SK-N-SH treated with all-trans-retinoic acid at 6 μM for 48 hours (cell line): ENCODE measurements around the gene SOX8.

Experiments used
- ATAC-seq: fragments of 200-7000 bp; cut with Tn5 transposase; 3 replicates; pipeline ENCODE4 v1.9.1; 2020; ENCODE audit warnings: mild to moderate bottlenecking, moderate library complexity
- ARNTL ChIP-seq: fragments of 450-650 bp; formaldehyde crosslinking; IDR thresholded peaks from 2 replicates; pipeline ENCODE4 v1.5.0; 2020; ENCODE audit warnings: low read depth, mild to moderate bottlenecking, moderate library complexity, borderline replicate concordance
- BACH2 ChIP-seq: fragments of 250-450 bp; sonication (Bioruptor Pico); IDR thresholded peaks from 2 replicates; pipeline ENCODE4 v1.9.0; 2021; ENCODE audit warnings: mild to moderate bottlenecking, borderline replicate concordance
- CSDC2 ChIP-seq: fragments of 250-450 bp; sonication (Bioruptor Pico); IDR thresholded peaks from 2 replicates; pipeline ENCODE4 v1.5.0; 2020; ENCODE audit warnings: mild to moderate bottlenecking, moderate library complexity
- ESRRG ChIP-seq: fragments of 250-450 bp; sonication (Bioruptor Pico); IDR thresholded peaks from 2 replicates; pipeline ENCODE4 v1.6.1; 2021; ENCODE audit warnings: mild to moderate bottlenecking
- GLIS3 ChIP-seq: fragments of 250-450 bp; sonication (Bioruptor Pico); IDR thresholded peaks from 2 replicates; pipeline ENCODE4 v1.5.0; 2020; ENCODE audit warnings: mild to moderate bottlenecking, moderate library complexity
- ISL1 ChIP-seq: fragments of 250-450 bp; sonication (Bioruptor Pico); IDR thresholded peaks from 2 replicates; pipeline ENCODE4 v2.1.2; 2022; ENCODE audit warnings: mild to moderate bottlenecking, moderate library complexity
- OSR1 ChIP-seq: fragments of 250-450 bp; sonication (Bioruptor Pico); IDR thresholded peaks from 2 replicates; pipeline ENCODE4 v1.8.0; 2022; ENCODE audit warnings: moderate library complexity, mild to moderate bottlenecking, inconsistent platforms
- PPARA ChIP-seq: fragments of 250-450 bp; sonication (Bioruptor Pico); IDR thresholded peaks from 2 replicates; pipeline ENCODE4 v1.5.0; 2020; ENCODE audit warnings: mild to moderate bottlenecking, borderline replicate concordance
- RARB ChIP-seq: fragments of 250-450 bp; sonication (Bioruptor Pico); IDR thresholded peaks from 2 replicates; pipeline ENCODE4 v1.8.0; 2021; ENCODE audit warnings: mild to moderate bottlenecking, moderate library complexity
- SNAI2 ChIP-seq: fragments of 250-450 bp; sonication (Bioruptor Pico); IDR thresholded peaks from 2 replicates; pipeline ENCODE4 v1.5.0; 2020; ENCODE audit warnings: mild to moderate bottlenecking, moderate library complexity
- TCF4 ChIP-seq: fragments of 250-450 bp; sonication (Bioruptor Pico); IDR thresholded peaks from 2 replicates; pipeline ENCODE4 v1.8.0; 2021; ENCODE audit warnings: mild to moderate bottlenecking, moderate library complexity, borderline replicate concordance
- TOX ChIP-seq: fragments of 250-450 bp; sonication (Bioruptor Pico); IDR thresholded peaks from 2 replicates; pipeline ENCODE4 v1.8.0; 2021; ENCODE audit warnings: mild to moderate bottlenecking, moderate library complexity, borderline replicate concordance
- ZC3H10 ChIP-seq: fragments of 250-450 bp; sonication (Bioruptor Pico); IDR thresholded peaks from 2 replicates; pipeline ENCODE4 v1.5.1; 2021; ENCODE audit warnings: mild to moderate bottlenecking, moderate library complexity
- ZFP3 ChIP-seq: fragments of 250-450 bp; sonication (Bioruptor Pico); IDR thresholded peaks from 2 replicates; pipeline ENCODE4 v1.5.0; 2020; ENCODE audit warnings: mild to moderate bottlenecking, moderate library complexity
- ZFP30 ChIP-seq: fragments of 450-650 bp; formaldehyde crosslinking; IDR thresholded peaks from 2 replicates; pipeline ENCODE4 v1.5.0; 2022; ENCODE audit warnings: mild to moderate bottlenecking, moderate library complexity
- ZNF565 ChIP-seq: fragments of 450-650 bp; formaldehyde crosslinking; conservative IDR thresholded peaks from 2 replicates; pipeline ENCODE4 v1.5.0; 2020; ENCODE audit warnings: low read depth, mild to moderate bottlenecking, moderate library complexity
- ZNF70 ChIP-seq: fragments of 450-650 bp; formaldehyde crosslinking; IDR thresholded peaks from 2 replicates; pipeline ENCODE4 v1.5.0; 2020; ENCODE audit warnings: mild to moderate bottlenecking, moderate library complexity
- ZNF8 ChIP-seq: fragments of 450-650 bp; formaldehyde crosslinking; IDR thresholded peaks from 2 replicates; pipeline ENCODE4 v1.5.0; 2020; ENCODE audit warnings: mild to moderate bottlenecking, moderate library complexity
- TF ChIP-seq, protein P1 (sequence below): fragments of 250-450 bp; sonication (Bioruptor Pico); IDR thresholded peaks from 2 replicates; pipeline ENCODE4 v1.8.0; 2020; ENCODE audit warnings: mild to moderate bottlenecking, moderate library complexity, borderline replicate concordance
- TF ChIP-seq, protein P2 (sequence below): fragments of 250-450 bp; sonication (Bioruptor Pico); IDR thresholded peaks from 2 replicates; pipeline ENCODE4 v1.5.1; 2021; ENCODE audit warnings: mild to moderate bottlenecking, moderate library complexity
- TF ChIP-seq, protein P3 (sequence below): fragments of 250-450 bp; sonication (Bioruptor Pico); IDR thresholded peaks from 2 replicates; pipeline ENCODE4 v1.8.0; 2021; ENCODE audit warnings: low read depth, mild to moderate bottlenecking, moderate library complexity, borderline replicate concordance
- TF ChIP-seq, protein P4 (sequence below): fragments of 250-450 bp; sonication (Bioruptor Pico); IDR thresholded peaks from 2 replicates; pipeline ENCODE4 v1.5.1; 2020; ENCODE audit warnings: low read depth, mild to moderate bottlenecking, moderate library complexity

The SOX8 gene

DNA sequence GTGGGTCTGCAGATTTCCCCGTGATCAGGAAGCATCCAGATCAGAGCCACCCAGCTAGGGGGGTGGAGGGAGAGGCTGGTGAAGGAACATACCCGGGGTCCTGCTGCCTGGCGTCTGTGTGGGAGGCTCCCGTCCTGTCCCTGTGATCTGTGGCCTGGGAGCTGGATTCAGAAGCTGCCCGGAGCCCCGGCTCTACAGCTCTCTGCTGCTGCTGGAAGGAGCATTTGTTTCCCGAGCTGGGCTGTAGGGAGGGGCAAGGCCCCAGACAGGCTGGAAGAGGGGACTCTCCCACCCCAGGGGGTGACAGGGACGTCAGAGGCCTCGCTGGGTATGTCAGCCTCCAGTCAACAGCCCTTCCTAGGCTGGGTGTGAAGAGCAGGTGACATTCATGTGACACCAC, 10.2 kb downstream of the SOX8 start:
- ATAC-seq: no peak
- TF ChIP-seq, protein P1, sequence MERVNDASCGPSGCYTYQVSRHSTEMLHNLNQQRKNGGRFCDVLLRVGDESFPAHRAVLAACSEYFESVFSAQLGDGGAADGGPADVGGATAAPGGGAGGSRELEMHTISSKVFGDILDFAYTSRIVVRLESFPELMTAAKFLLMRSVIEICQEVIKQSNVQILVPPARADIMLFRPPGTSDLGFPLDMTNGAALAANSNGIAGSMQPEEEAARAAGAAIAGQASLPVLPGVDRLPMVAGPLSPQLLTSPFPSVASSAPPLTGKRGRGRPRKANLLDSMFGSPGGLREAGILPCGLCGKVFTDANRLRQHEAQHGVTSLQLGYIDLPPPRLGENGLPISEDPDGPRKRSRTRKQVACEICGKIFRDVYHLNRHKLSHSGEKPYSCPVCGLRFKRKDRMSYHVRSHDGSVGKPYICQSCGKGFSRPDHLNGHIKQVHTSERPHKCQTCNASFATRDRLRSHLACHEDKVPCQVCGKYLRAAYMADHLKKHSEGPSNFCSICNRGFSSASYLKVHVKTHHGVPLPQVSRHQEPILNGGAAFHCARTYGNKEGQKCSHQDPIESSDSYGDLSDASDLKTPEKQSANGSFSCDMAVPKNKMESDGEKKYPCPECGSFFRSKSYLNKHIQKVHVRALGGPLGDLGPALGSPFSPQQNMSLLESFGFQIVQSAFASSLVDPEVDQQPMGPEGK (CRISPR knock-in tag): no peak
- TF ChIP-seq OSR1 (no peak), RARB (CRISPR knock-in tag) (no peak), ZFP30 (CRISPR knock-in tag) (no peak), ARNTL (CRISPR knock-in tag) (no peak), PPARA (CRISPR knock-in tag) (no peak), ESRRG (CRISPR knock-in tag) (no peak), ISL1 (CRISPR knock-in tag) (no peak), TOX (CRISPR knock-in tag) (no peak), ZNF8 (CRISPR knock-in tag) (no peak), GLIS3 (CRISPR knock-in tag) (no peak), TCF4 (no peak), ZFP3 (CRISPR knock-in tag) (no peak), SNAI2 (CRISPR knock-in tag) (no peak), ZNF565 (no peak), BACH2 (CRISPR knock-in tag) (no peak)
- TF ChIP-seq, protein P2, sequence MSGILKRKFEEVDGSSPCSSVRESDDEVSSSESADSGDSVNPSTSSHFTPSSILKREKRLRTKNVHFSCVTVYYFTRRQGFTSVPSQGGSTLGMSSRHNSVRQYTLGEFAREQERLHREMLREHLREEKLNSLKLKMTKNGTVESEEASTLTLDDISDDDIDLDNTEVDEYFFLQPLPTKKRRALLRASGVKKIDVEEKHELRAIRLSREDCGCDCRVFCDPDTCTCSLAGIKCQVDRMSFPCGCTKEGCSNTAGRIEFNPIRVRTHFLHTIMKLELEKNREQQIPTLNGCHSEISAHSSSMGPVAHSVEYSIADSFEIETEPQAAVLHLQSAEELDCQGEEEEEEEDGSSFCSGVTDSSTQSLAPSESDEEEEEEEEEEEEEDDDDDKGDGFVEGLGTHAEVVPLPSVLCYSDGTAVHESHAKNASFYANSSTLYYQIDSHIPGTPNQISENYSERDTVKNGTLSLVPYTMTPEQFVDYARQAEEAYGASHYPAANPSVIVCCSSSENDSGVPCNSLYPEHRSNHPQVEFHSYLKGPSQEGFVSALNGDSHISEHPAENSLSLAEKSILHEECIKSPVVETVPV: no peak
- TF ChIP-seq, protein P3, sequence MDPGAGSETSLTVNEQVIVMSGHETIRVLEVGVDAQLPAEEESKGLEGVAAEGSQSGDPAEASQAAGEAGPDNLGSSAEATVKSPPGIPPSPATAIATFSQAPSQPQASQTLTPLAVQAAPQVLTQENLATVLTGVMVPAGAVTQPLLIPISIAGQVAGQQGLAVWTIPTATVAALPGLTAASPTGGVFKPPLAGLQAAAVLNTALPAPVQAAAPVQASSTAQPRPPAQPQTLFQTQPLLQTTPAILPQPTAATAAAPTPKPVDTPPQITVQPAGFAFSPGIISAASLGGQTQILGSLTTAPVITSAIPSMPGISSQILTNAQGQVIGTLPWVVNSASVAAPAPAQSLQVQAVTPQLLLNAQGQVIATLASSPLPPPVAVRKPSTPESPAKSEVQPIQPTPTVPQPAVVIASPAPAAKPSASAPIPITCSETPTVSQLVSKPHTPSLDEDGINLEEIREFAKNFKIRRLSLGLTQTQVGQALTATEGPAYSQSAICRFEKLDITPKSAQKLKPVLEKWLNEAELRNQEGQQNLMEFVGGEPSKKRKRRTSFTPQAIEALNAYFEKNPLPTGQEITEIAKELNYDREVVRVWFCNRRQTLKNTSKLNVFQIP (CRISPR knock-in tag): no peak
- TF ChIP-seq, protein P4, sequence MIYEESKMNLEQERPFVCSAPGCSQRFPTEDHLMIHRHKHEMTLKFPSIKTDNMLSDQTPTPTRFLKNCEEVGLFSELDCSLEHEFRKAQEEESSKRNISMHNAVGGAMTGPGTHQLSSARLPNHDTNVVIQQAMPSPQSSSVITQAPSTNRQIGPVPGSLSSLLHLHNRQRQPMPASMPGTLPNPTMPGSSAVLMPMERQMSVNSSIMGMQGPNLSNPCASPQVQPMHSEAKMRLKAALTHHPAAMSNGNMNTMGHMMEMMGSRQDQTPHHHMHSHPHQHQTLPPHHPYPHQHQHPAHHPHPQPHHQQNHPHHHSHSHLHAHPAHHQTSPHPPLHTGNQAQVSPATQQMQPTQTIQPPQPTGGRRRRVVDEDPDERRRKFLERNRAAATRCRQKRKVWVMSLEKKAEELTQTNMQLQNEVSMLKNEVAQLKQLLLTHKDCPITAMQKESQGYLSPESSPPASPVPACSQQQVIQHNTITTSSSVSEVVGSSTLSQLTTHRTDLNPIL (CRISPR knock-in tag): no peak

DNA sequence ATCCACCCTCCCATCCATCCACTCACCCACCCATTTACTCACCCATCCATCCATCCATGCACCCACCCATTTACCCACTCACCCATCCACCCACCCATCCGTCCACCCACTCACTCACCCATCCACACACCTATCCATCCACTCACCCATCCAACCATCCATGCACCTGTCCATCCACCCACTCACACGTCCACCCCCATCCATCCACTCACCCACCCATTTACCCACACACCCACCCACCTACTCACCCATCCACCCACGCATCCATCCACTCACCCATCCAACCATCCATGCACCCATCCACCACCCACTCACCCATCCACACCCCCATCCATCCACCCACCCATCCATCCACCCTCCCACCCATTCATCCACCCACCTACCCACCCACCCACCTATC, 12.2 kb downstream of the SOX8 start:
- ATAC-seq: no peak
- TF ChIP-seq ZNF565 (no peak), ZC3H10 (CRISPR knock-in tag) (no peak), PPARA (CRISPR knock-in tag) (no peak), SNAI2 (CRISPR knock-in tag) (no peak), CSDC2 (CRISPR knock-in tag) (no peak)
- TF ChIP-seq, all 23 proteins: peak for 0

DNA sequence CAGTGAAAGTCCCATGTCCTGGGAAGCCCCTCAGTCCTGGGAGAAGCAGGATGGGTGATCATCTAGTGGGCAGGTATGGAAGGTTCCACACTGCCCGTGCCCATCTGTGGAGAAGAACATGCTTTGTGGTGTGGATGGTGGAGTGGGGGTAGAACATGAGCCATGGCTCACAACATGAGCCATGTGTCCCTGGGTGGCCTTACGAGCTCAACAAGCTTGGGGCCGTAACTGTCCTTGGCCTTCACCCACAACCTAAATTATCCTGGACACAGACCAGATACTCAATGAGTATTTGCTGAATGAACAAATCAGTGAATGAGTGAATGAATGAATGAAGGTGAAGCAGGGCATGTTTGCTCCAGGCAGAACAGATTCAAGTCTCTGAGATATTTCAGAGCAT, 13.5 kb downstream of the SOX8 start:
- no peak for ATAC-seq
- TF ChIP-seq, protein P4 (CRISPR knock-in tag): no peak
- TF ChIP-seq SNAI2 (CRISPR knock-in tag) (no peak), PPARA (CRISPR knock-in tag) (no peak), ZNF70 (CRISPR knock-in tag) (no peak), GLIS3 (CRISPR knock-in tag) (no peak), ZC3H10 (CRISPR knock-in tag) (no peak), ARNTL (CRISPR knock-in tag) (no peak)
- TF ChIP-seq, protein P1 (CRISPR knock-in tag): no peak
